Activated CD4-positive, alpha-beta memory T cell treated with anti-CD3 and anti-CD28 coated beads for 36 hours (primary cell): ENCODE data around the gene SLF1. TPM values are rescaled to one million over a fixed set of nuclear protein-coding genes. Genes with fewer than 3 reads are reported as not detected.

ENCODE experiments used
- CTCF ChIA-PET: fragments of 350-600 bp; sonication (Branson Sonifier 250); formaldehyde crosslinking; loops from one replicate; lab custom pipeline; 2021; ENCODE audit warnings: antibody characterized with exemption, inconsistent platforms; lab: Charles Lee
- POLR2A ChIA-PET: fragments of 350-600 bp; sonication (Branson Sonifier 250); formaldehyde crosslinking; loops from one replicate; lab custom pipeline; 2021; ENCODE audit warnings: antibody characterized with exemption; lab: Charles Lee
- DNase-seq: peaks from one replicate; pipeline ENCODE4 v3.0.0-alpha.2; 2020
- H3K27ac Mint-ChIP-seq: one replicate; pipeline ENCODE4 v1.8.0; 2021; ENCODE audit warnings: mixed read lengths
- H3K27me3 Mint-ChIP-seq: one replicate; pipeline ENCODE4 v1.8.0; 2021; ENCODE audit warnings: mixed read lengths
- H3K36me3 Mint-ChIP-seq: one replicate; pipeline ENCODE4 v1.8.0; 2021; ENCODE audit warnings: mixed read lengths
- H3K4me1 Mint-ChIP-seq: one replicate; pipeline ENCODE4 v1.8.0; 2021; ENCODE audit warnings: low read depth, mixed read lengths
- H3K4me3 Mint-ChIP-seq: one replicate; pipeline ENCODE4 v1.8.0; 2021; ENCODE audit warnings: mild to moderate bottlenecking, mixed read lengths
- H3K9me3 Mint-ChIP-seq: one replicate; pipeline ENCODE4 v1.8.0; 2021; ENCODE audit warnings: mixed read lengths
- intact Hi-C: fragments of 100-400 bp; cut with micrococcal nuclease; formaldehyde crosslinking; loops from one replicate; pipeline ENCODE4 v1.15.1; 2023
- total RNA-seq, 2 experiments: library from RNA; stranded (reverse); gene quantifications; one replicate each; pipeline ENCODE4 v1.2.3, GENCODE V29; 2021

The SLF1 gene
- total RNA-seq, 2 experiments from 2014 or later = 14.5 to 15.9 TPM

GRCh38 chr5:94621763-94622162 lies 3.3 kb downstream of the SLF1 start:
- no peaks in the 10 kb centered on the region for H3K9me3 Mint-ChIP-seq
- POLR2A ChIA-PET = no interaction called here
- H3K4me1 Mint-ChIP-seq = peaks cover 35% of the 10 kb centered on the region
- CTCF ChIA-PET = interaction anchor here (0.7 kb wide), 1 partner anchor 97 kb away, joined by 3 read pairs; no protein-coding TSS in a partner anchor
- no peak overlapping the region for H3K27ac Mint-ChIP-seq
- DNase-seq = no peak
- H3K36me3 Mint-ChIP-seq = peaks cover 3% of the 10 kb centered on the region
- no peaks in the 10 kb centered on the region for H3K27me3 Mint-ChIP-seq
- intact Hi-C loops = no loop called here
- no peak overlapping the region for H3K4me3 Mint-ChIP-seq

DNA sequence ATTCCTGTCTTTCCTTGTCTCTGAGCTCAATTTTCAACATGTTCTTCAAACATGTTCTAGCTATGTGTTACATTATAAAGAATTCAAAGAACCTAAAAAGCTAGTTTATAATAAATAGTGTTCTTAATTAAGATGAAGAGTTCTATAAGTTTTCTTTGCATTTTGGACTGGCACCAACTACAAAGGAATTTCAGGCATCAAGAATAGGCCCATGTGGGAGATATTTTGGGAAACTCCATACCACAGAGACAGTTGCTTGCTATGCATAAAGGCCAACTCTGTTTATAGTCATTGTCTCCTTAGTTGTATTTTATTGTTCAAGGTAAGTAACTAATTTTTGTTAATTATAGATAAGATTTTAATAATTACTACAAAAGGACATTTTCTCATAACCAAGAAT lies 4.5 kb downstream of the SLF1 start:
- Mint-ChIP-seq H3K4me3 (no peak overlapping the region), H3K4me1 (peaks cover 25% of the 10 kb centered on the region), H3K27ac (no peak overlapping the region), H3K9me3 (no peaks in the 10 kb centered on the region), H3K36me3 (peaks cover 3% of the 10 kb centered on the region), H3K27me3 (no peaks in the 10 kb centered on the region)
- intact Hi-C loops = no loop called here
- POLR2A ChIA-PET = no interaction called here
- CTCF ChIA-PET = no interaction called here
- DNase-seq = no peak

DNA sequence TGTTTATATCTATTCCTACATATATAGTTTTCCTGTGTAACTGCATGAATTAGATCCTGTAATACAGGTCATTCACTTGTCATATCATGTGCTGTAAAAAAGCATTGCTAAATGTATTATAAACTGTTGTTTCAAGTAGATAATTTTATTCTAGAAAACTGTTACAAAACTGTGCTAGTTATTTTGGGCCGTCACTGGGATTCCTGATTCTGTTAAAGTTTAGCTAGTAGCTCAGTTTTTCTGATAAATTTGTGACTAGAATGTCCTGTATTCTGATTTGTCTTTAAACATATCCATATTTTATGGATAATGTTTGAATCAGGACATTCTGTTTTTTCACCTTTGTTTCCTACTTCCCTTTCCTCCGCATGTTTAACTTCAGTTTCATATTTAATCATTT lies 5.4 kb downstream of the SLF1 start:
- H3K4me1 Mint-ChIP-seq = peaks cover 25% of the 10 kb centered on the region
- POLR2A ChIA-PET = no interaction called here
- H3K27me3 Mint-ChIP-seq = no peaks in the 10 kb centered on the region
- CTCF ChIA-PET = no interaction called here
- H3K36me3 Mint-ChIP-seq = peaks cover 4% of the 10 kb centered on the region
- no peaks in the 10 kb centered on the region for H3K9me3 Mint-ChIP-seq
- no peak for DNase-seq
- no peak overlapping the region for H3K27ac Mint-ChIP-seq
- intact Hi-C loops = no loop called here
- H3K4me3 Mint-ChIP-seq = no peak overlapping the region

DNA sequence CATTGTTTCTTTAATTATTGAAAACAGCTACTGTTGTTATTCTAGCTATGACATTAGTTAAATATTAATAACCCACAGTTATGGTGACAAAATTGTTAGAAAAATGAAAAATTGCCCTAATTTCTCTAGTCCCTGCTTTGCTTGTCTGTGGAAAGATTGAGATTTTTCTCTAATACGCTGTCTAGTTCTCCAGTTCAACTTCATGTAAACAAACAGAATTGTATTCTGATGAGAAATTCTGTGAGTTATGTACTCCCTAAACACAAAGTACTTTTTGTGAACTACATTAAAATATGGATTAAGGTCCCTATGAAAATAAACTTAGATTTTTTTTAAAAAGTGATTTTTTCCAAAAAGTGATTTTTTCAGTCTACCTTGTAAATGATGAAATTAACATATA lies 8.7 kb downstream of the SLF1 start:
- intact Hi-C loops = no loop called here
- Mint-ChIP-seq H3K36me3 (peaks cover 17% of the 10 kb centered on the region), H3K27me3 (no peaks in the 10 kb centered on the region), H3K27ac (no peak overlapping the region), H3K4me3 (no peak overlapping the region), H3K4me1 (peaks cover 7% of the 10 kb centered on the region), H3K9me3 (no peaks in the 10 kb centered on the region)
- DNase-seq = no peak
- ChIA-PET POLR2A (no interaction called here), CTCF (no interaction called here)

GRCh38 chr5:94632024-94632423 lies 13.6 kb downstream of the SLF1 start:
- ChIA-PET CTCF (interaction anchor here (1.1 kb wide), 1 partner anchor 13 kb away, joined by 3 read pairs; the partner anchor contains the start of genes KIAA0825 and SLF1), POLR2A (no interaction called here)
- intact Hi-C loops = no loop called here
- Mint-ChIP-seq H3K27me3 (no peaks in the 10 kb centered on the region), H3K4me1 (peaks cover 17% of the 10 kb centered on the region), H3K4me3 (no peak overlapping the region), H3K9me3 (peaks cover 6% of the 10 kb centered on the region), H3K27ac (no peak overlapping the region), H3K36me3 (peaks cover 43% of the 10 kb centered on the region)
- DNase-seq = no peak

DNA sequence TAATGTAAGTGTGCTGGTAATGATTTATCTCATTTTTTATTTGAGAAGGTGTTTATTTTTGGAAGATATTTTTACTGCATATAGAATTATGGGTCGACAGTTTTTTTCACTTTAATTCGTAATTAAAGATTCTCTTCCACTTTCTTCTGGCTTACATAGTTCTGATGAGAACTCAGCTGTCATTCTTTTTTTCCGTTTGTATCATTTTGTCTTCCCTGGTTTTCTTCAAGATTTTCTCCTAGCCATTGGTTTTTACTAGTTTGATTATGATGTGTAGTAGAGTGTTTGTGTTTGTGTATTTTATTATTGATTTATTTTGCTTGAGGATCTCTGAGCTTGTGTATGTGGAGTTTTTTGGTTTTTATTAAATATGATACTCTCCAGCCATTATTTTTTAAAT lies 21.7 kb downstream of the SLF1 start:
- CTCF ChIA-PET = interaction anchor here (1.3 kb wide), 1 partner anchor 98 kb away, joined by 3 read pairs; no protein-coding TSS in a partner anchor
- Mint-ChIP-seq H3K36me3 (peaks cover 63% of the 10 kb centered on the region), H3K4me1 (peaks cover 16% of the 10 kb centered on the region), H3K27me3 (no peaks in the 10 kb centered on the region), H3K27ac (no peak overlapping the region), H3K4me3 (no peak overlapping the region), H3K9me3 (peaks cover 24% of the 10 kb centered on the region)
- intact Hi-C loops = no loop called here
- POLR2A ChIA-PET = no interaction called here
- DNase-seq = no peak

- H3K9me3 Mint-ChIP-seq = peaks cover 7% of the 10 kb centered on the region
- H3K36me3 Mint-ChIP-seq = peaks cover 34% of the 10 kb centered on the region
- no peak overlapping the region for H3K4me3 Mint-ChIP-seq
- peaks cover 5% of the 10 kb centered on the region for H3K4me1 Mint-ChIP-seq
- no peak for DNase-seq
- CTCF ChIA-PET = no interaction called here
- POLR2A ChIA-PET = no interaction called here
- H3K27ac Mint-ChIP-seq = no peak overlapping the region
- intact Hi-C loops = no loop called here
- no peaks in the 10 kb centered on the region for H3K27me3 Mint-ChIP-seq
These were observed 26.6 kb downstream of the SLF1 start for GRCh38 chr5:94645053-94645452.

GRCh38 chr5:94646758-94647157 lies 28.3 kb downstream of the SLF1 start:
- CTCF ChIA-PET = no interaction called here
- Mint-ChIP-seq H3K4me3 (no peak overlapping the region), H3K27me3 (no peaks in the 10 kb centered on the region), H3K4me1 (peaks cover under 1% of the 10 kb centered on the region), H3K27ac (no peak overlapping the region), H3K9me3 (no peaks in the 10 kb centered on the region), H3K36me3 (peaks cover 19% of the 10 kb centered on the region)
- POLR2A ChIA-PET = no interaction called here
- intact Hi-C loops = no loop called here
- DNase-seq = no peak

DNA sequence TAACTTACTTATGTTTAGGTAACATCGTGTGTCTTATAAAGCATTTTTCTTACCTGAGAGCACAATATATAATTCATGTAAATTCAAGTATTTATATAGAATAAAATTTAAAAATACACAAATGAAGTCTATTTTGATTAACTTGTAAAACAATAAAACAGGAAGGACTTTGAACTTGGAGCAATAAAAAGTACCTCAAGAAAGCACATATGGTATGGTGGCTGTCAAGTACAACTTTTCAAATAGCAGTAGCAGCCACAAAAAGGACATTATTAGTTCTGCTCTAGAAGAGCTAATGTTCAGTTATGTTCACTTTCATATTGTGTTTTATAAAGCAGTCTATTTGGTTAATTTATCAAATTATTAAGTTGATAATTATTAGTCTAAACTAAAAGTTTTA lies 31.4 kb downstream of the SLF1 start:
- Mint-ChIP-seq H3K27ac (no peak overlapping the region), H3K36me3 (peaks cover 21% of the 10 kb centered on the region)
- POLR2A ChIA-PET = no interaction called here

DNA sequence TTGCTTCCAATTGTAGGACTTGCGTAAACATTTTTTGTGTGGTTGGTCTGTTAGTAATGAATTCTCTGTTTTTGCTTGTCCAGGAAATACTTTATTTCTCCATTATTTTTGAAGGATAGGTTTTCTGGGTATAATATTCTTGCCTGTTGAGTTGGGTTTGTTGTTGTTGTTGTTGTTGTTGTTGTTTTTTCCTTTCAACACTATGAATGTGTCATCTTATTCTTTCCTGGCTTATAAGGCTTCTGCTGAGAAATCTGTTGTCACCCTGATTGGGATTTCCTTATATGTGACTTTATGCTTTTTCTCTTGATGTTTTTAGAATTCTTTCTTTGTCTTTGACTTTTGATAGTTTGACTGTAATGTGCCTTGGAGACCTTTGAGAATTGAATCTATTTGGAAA lies 39.8 kb downstream of the SLF1 start:
- Mint-ChIP-seq H3K9me3 (peaks cover 44% of the 10 kb centered on the region), H3K27me3 (no peaks in the 10 kb centered on the region), H3K4me3 (no peak overlapping the region), H3K36me3 (peaks cover 62% of the 10 kb centered on the region), H3K4me1 (no peaks in the 10 kb centered on the region), H3K27ac (no peak overlapping the region)
- no peak for DNase-seq
- CTCF ChIA-PET = no interaction called here
- POLR2A ChIA-PET = no interaction called here
- intact Hi-C loops = no loop called here

More for the DNA sequence above, 31.4 kb downstream of the SLF1 start:
- Mint-ChIP-seq H3K9me3 (peaks cover 3% of the 10 kb centered on the region), H3K4me1 (no peaks in the 10 kb centered on the region), H3K27me3 (no peaks in the 10 kb centered on the region), H3K4me3 (no peak overlapping the region)
- intact Hi-C loops = no loop called here
- CTCF ChIA-PET = no interaction called here
- DNase-seq = no peak

- Mint-ChIP-seq H3K4me3 (no peak overlapping the region), H3K27me3 (no peaks in the 10 kb centered on the region), H3K36me3 (peaks cover 47% of the 10 kb centered on the region), H3K9me3 (peaks cover 35% of the 10 kb centered on the region), H3K27ac (no peak overlapping the region), H3K4me1 (no peaks in the 10 kb centered on the region)
- POLR2A ChIA-PET = no interaction called here
- CTCF ChIA-PET = no interaction called here
- no peak for DNase-seq
- intact Hi-C loops = no loop called here
These were observed 42.0 kb downstream of the SLF1 start for GRCh38 chr5:94660506-94660905.

- intact Hi-C loops = no loop called here
- peaks cover 43% of the 10 kb centered on the region for H3K36me3 Mint-ChIP-seq
- H3K4me3 Mint-ChIP-seq = no peak overlapping the region
These were observed 42.6 kb downstream of the SLF1 start for GRCh38 chr5:94661086-94661485.

DNA sequence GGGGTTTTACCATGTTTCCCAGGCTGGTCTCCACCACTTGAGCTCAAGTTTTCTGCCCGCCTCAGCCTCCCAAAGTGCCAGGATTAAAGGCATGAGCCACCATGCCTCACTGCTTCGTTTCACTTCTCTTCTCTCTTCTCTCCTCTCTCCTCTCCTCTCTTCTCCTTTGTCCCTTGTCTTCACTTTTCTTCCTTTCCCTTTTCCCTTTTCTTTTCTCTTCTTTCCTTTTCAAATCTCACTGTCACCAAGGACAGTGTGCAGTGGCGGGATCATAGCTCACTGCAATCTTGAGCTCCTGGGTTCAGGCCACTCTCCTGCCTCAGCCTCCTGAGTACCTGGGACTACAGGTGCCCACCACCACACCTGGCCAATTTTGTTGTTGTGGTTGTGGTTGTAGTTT lies 49.5 kb downstream of the SLF1 start:
- Mint-ChIP-seq H3K27ac (no peak overlapping the region), H3K9me3 (no peaks in the 10 kb centered on the region), H3K4me3 (no peak overlapping the region), H3K27me3 (no peaks in the 10 kb centered on the region), H3K4me1 (no peaks in the 10 kb centered on the region), H3K36me3 (peaks cover 16% of the 10 kb centered on the region)
- CTCF ChIA-PET = interaction anchor here (1.4 kb wide), 1 partner anchor 25 kb away, joined by 5 read pairs; no protein-coding TSS in a partner anchor
- intact Hi-C loops = no loop called here
- POLR2A ChIA-PET = no interaction called here
- DNase-seq = no peak

More at GRCh38 chr5:94661086-94661485, 42.6 kb downstream of the SLF1 start:
- H3K27me3 Mint-ChIP-seq = no peaks in the 10 kb centered on the region
- no peaks in the 10 kb centered on the region for H3K4me1 Mint-ChIP-seq
- no peak overlapping the region for H3K27ac Mint-ChIP-seq
- H3K9me3 Mint-ChIP-seq = peaks cover 29% of the 10 kb centered on the region
- no peak for DNase-seq
- ChIA-PET POLR2A (no interaction called here), CTCF (no interaction called here)
